GM12892 (cell line): ENCODE results near the gene EFCAB8.

Experiments
- POLR2A ChIP-seq: IDR thresholded peaks from 2 replicates; pipeline ENCODE4 v1.6.1; 2011; ENCODE audit warnings: low read depth, low read length, control low read depth
- TAF1 ChIP-seq: IDR thresholded peaks from 2 replicates; pipeline ENCODE4 v1.6.1; 2011; ENCODE audit warnings: low read depth, mild to moderate bottlenecking, control low read depth, low read length, borderline replicate concordance

- no peak for TF ChIP-seq POLR2A
- no peak for TF ChIP-seq TAF1
Measured at GRCh38 chr20:32918296-32918695, 59.6 kb downstream of the EFCAB8 start.
